Keratinocyte (primary cell): ENCODE results near the gene TTC31. TPM values are rescaled to one million over a fixed set of nuclear protein-coding genes. Genes with fewer than 3 reads are reported as not detected.

Source experiments
- DNase-seq: peaks from one replicate; pipeline ENCODE4 v3.0.0-alpha.2; 2011; ENCODE audit warnings: low read depth, missing footprints, low spot score
- FAIRE-seq: peaks from 2 replicates; lab custom pipeline; 2011; peaks lifted over from hg19 to GRCh38; lab: Jason Lieb, UNC
- H2AFZ ChIP-seq: 2 replicates; pipeline ENCODE4 v1.6.0; 2012; ENCODE audit warnings: low read length, control low read depth, inconsistent platforms; ENCODE audit not compliant: control insufficient read depth
- H3K27ac ChIP-seq: 2 replicates; pipeline ENCODE4 v1.5.1; 2011; ENCODE audit warnings: low read length; ENCODE audit not compliant: control insufficient read depth, insufficient read depth
- H3K27me3 ChIP-seq: 3 replicates; pipeline ENCODE4 v1.6.0; 2011; ENCODE audit warnings: low read length; ENCODE audit not compliant: control insufficient read depth, insufficient read depth; ENCODE audit errors: extremely low read depth
- H3K36me3 ChIP-seq, 2 experiments: 2 replicates in 1 of 2; 3 replicates in 1 of 2; pipeline ENCODE4 v1.5.1; 2011; ENCODE audit warnings: low read length in 2 of 2, mild to moderate bottlenecking in 1 of 2; ENCODE audit not compliant: control insufficient read depth in 2 of 2, insufficient read depth in 2 of 2; ENCODE audit errors: extremely low read depth in 1 of 2
- H3K4me1 ChIP-seq: 3 replicates; pipeline ENCODE4 v1.5.1; 2011; ENCODE audit warnings: low read length; ENCODE audit not compliant: control insufficient read depth, insufficient read depth; ENCODE audit errors: extremely low read depth
- H3K4me2 ChIP-seq: 3 replicates; pipeline ENCODE4 v1.6.0; 2011; ENCODE audit warnings: low read depth, low read length; ENCODE audit not compliant: control insufficient read depth, insufficient read depth; ENCODE audit errors: extremely low read depth
- H3K4me3 ChIP-seq, 3 experiments: fragments of 200-600 bp in 1 of 3; sonication (generic) in 1 of 3; 2 replicates in 2 of 3; 3 replicates in 1 of 3; pipeline ENCODE4 v1.5.1; 2011 to 2016; ENCODE audit warnings: low read length in 3 of 3, mild to moderate bottlenecking in 3 of 3, control low read depth in 2 of 3, inconsistent platforms in 1 of 3, low read depth in 1 of 3, mixed read lengths in 1 of 3, mixed run types in 1 of 3, moderate library complexity in 1 of 3; ENCODE audit not compliant: control insufficient read depth in 2 of 3, insufficient read depth in 2 of 3; ENCODE audit errors: extremely low read depth in 1 of 3
- H3K79me2 ChIP-seq: 2 replicates; pipeline ENCODE4 v1.6.0; 2012; ENCODE audit warnings: low read length; ENCODE audit not compliant: control insufficient read depth, insufficient read depth
- H3K9ac ChIP-seq: 3 replicates; pipeline ENCODE4 v1.6.0; 2011; ENCODE audit warnings: low read length; ENCODE audit not compliant: control insufficient read depth, insufficient read depth; ENCODE audit errors: extremely low read depth
- H3K9me1 ChIP-seq: 3 replicates; pipeline ENCODE4 v1.6.0; 2011; ENCODE audit warnings: low read length; ENCODE audit not compliant: control insufficient read depth, insufficient read depth; ENCODE audit errors: extremely low read depth
- H3K9me3 ChIP-seq: 2 replicates; pipeline ENCODE4 v1.5.1; 2012; ENCODE audit warnings: low read depth, low read length; ENCODE audit not compliant: control insufficient read depth
- H4K20me1 ChIP-seq: 3 replicates; pipeline ENCODE4 v1.6.0; 2011; ENCODE audit warnings: low read length; ENCODE audit not compliant: control insufficient read depth, insufficient read depth; ENCODE audit errors: extremely low read depth
- CTCF ChIP-seq, 3 experiments: IDR thresholded peaks in 1 of 3; conservative IDR thresholded peaks in 1 of 3; optimal IDR thresholded peaks in 1 of 3; 2 replicates in 2 of 3; 3 replicates in 1 of 3; pipeline versions ENCODE3 to v1.5.1; 2011; ENCODE audit warnings: low read length in 3 of 3, mild to moderate bottlenecking in 3 of 3, moderate library complexity in 2 of 3, control low read depth in 1 of 3, inconsistent platforms in 1 of 3; ENCODE audit not compliant: insufficient read depth in 2 of 3; ENCODE audit errors: extremely low read depth in 1 of 3
- EZH2 ChIP-seq: IDR thresholded peaks from one replicate; pipeline ENCODE4 v1.6.1; 2012; ENCODE audit warnings: inconsistent platforms, mild to moderate bottlenecking, low read length, moderate library complexity
- dilution Hi-C: fragments of 300-500 bp; cut with MboI; formaldehyde crosslinking; loops from one replicate; pipeline ENCODE4 v1.7.0; 2020; ENCODE audit warnings: low sequenced_read_pairs; ENCODE audit not compliant: extremely low pct_ligation_motif_present
- polyA plus RNA-seq, 5 experiments: library from polyadenylated mRNA; depleted of rRNA in 3 of 5; stranded (reverse) in 3 of 5; stranded (forward) in 1 of 5; unstranded in 1 of 5; fragments of >200 nt; gene quantifications; 1 replicate in 1 of 5; 2 replicates in 3 of 5; 3 replicates in 1 of 5; pipeline versions ENCODE4 v1.2.1 to v1.2.3, GENCODE V29; 2011 to 2012; ENCODE audit warnings: missing spikeins in 2 of 5, low read depth in 1 of 5, low replicate concordance in 1 of 5

The TTC31 gene
- polyA plus RNA-seq, 1 donor (not counting 4 experiments of a cell fraction or from before 2014, with no cell fraction given) = 16.8 TPM

DNA sequence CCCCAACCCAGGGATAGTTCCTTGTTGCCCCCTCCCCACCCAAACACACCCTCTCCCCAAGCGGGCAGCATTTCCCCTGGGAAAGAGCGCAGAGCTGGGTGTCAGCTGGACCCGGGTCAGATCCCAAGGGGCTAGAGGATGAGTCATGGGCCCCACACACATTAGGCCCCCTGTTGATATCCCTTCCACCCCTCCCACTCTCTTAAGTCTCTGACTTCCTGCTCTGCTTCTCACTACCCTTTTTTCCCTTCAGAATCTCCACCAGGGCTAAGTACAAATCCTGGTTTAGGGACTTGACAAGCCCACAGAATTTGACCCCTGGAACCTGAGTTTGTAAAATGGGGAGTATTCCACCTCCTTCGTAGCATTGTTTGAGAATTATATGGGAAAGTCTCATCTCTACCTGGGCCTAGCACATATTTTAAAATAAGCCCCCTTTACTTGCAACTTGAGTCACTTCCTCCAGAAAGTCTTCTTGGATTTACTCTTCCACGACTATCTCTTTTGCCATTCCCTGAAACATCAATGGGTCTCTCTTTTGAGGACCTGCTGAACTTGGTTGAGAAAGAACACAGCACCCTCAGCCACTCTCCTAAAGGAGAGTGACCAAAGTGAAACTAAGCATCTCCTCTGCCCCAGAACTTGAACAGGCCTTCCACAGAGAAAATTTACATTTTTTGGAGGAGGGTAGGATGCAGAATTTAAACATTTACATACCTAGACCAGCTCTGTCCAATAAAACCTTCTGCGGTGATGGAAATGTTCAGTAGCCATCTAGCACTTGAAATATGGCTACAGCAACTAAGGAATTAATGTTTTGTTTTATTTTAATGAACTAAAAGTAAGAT is 45.8 kb upstream of the TTC31 start:
- H2AFZ ChIP-seq = no peak overlapping the region
- TF ChIP-seq EZH2 (no peak), CTCF (optimal IDR thresholded peaks at IDR 0.05 in 1 of 3, IDR thresholded peaks at IDR 0.05 in 1 of 3, conservative IDR thresholded peaks at IDR 0.05 in 1 of 3; ENCODE audit: extremely low read depth in 1 of 3, insufficient read depth in 2 of 3, low read length in 3 of 3) (no peak)
- DNase-seq (no peak), FAIRE-seq (no peak)
- H3K4me1 ChIP-seq = peaks cover 29% of the 10 kb centered on the region
- peaks cover 21 to 57% of the 10 kb centered on the region in 2 experiments for H3K36me3 ChIP-seq
- H3K4me3 ChIP-seq = no peak overlapping the region
- H3K79me2 ChIP-seq = peaks cover 89% of the 10 kb centered on the region
- no peaks in the 10 kb centered on the region for H3K27me3 ChIP-seq
- H3K9me3 ChIP-seq = no peaks in the 10 kb centered on the region
- peaks cover 27% of the 10 kb centered on the region for H4K20me1 ChIP-seq
- no peak overlapping the region for H3K9ac ChIP-seq
- no peak overlapping the region for H3K27ac ChIP-seq
- H3K9me1 ChIP-seq = peaks cover 8% of the 10 kb centered on the region
- H3K4me2 ChIP-seq = no peak overlapping the region
- dilution Hi-C loops = no loop called here

DNA sequence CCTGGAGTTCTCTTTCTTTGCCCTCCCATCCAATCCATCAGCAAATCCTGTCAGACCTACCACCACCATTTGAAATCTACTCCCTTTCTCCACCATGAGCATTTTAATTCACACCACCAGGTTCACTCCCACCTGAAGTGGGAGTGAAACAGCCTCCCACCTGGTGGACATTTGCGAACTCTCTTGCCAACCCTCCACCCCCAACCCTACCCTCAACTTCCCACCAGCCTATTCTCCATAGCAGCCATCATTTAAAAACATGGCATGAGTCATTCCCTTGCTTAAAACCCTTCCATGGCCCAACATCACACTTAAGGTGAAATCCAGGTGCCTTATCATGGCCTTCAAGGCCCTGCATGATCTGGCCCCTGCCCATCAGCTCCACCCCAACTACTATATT is 44.6 kb upstream of the TTC31 start:
- dilution Hi-C loops = no loop called here
- TF ChIP-seq EZH2 (no peak), CTCF (optimal IDR thresholded peaks at IDR 0.05 in 1 of 3, IDR thresholded peaks at IDR 0.05 in 1 of 3, conservative IDR thresholded peaks at IDR 0.05 in 1 of 3; ENCODE audit: extremely low read depth in 1 of 3, insufficient read depth in 2 of 3, low read length in 3 of 3) (no peak)
- DNase-seq (no peak), FAIRE-seq (no peak)
- Histone ChIP-seq H3K79me2 (peaks cover 83% of the 10 kb centered on the region), H3K27me3 (no peaks in the 10 kb centered on the region), H2AFZ (no peak overlapping the region), H3K9me3 (no peaks in the 10 kb centered on the region), H4K20me1 (peaks cover 27% of the 10 kb centered on the region), H3K4me2 (peak overlapping the region; percentile 84), H3K4me1 (peaks cover 35% of the 10 kb centered on the region), H3K9me1 (peaks cover 8% of the 10 kb centered on the region), H3K4me3 (peak overlapping the region in 2 of 3 experiments; percentile 74 to 78), H3K27ac (no peak overlapping the region), H3K9ac (no peak overlapping the region), H3K36me3 (peaks cover 14 to 51% of the 10 kb centered on the region in 2 experiments)
